K562 (cell line): ENCODE data around the gene LCMT2. TPM values are rescaled to one million over a fixed set of nuclear protein-coding genes. Genes with fewer than 3 reads are reported as not detected.

Experiments used
- ATAC-seq: fragments of 200-7000 bp; cut with Tn5 transposase; 3 replicates; pipeline ENCODE4 v1.9.1; 2020; ENCODE audit warnings: moderate library complexity
- BruUV-seq: library from RNA; stranded (reverse); fragments of 400-500 nt; replicated peaks from 2 replicates; lab custom pipeline; 2021; lab: Mats Ljungman, UMichigan
- CTCF ChIA-PET: fragments of 300-600 bp; formaldehyde crosslinking; extraction: SDS; loops from one replicate; lab custom pipeline; 2021; ENCODE audit warnings: low intra/inter-chr PET ratio; lab: Yijun Ruan, JAX
- POLR2A ChIA-PET: fragments of 300-600, 350-650 bp; sonication (Branson Sonifier 250); formaldehyde crosslinking; extraction: SDS; loops from one replicate; lab custom pipeline; 2021; ENCODE audit warnings: antibody characterized with exemption, inconsistent platforms; lab: Yijun Ruan, JAX
- DNase-seq, 4 experiments: peaks; one replicate each; pipeline versions ENCODE4 v3.0.0 to v3.0.0-alpha.2; 2011 to 2018; ENCODE audit warnings: low spot score in 3 of 4, mixed read lengths in 3 of 4; ENCODE audit errors: extremely low read depth in 1 of 4
- FAIRE-seq: peaks from 2 replicates; lab custom pipeline; 2011; peaks lifted over from hg19 to GRCh38; lab: Jason Lieb, UNC
- H2AFZ ChIP-seq: 2 replicates; pipeline ENCODE4 v1.6.0; 2011; ENCODE audit warnings: low read depth, low read length, control low read depth, inconsistent platforms
- H3K27ac ChIP-seq: fragments of 200-600 bp; 3 replicates; pipeline ENCODE4 v1.8.0; 2011; ENCODE audit warnings: low read depth, mild to moderate bottlenecking, control low read depth, inconsistent platforms, low read length, moderate library complexity, mixed read lengths; ENCODE audit errors: extremely low read depth
- H3K27me3 ChIP-seq, 2 experiments: fragments of 300-600 bp in 1 of 2; 2 replicates in 1 of 2; 3 replicates in 1 of 2; pipeline versions ENCODE4 v1.6.0 to v1.8.0; 2011; ENCODE audit warnings: inconsistent platforms in 2 of 2, low read length in 2 of 2, mild to moderate bottlenecking in 1 of 2, mixed read lengths in 1 of 2, moderate library complexity in 1 of 2; ENCODE audit not compliant: control insufficient read depth in 2 of 2, insufficient read depth in 2 of 2
- H3K36me3 ChIP-seq: fragments of 300-600 bp; 3 replicates; pipeline ENCODE4 v1.8.0; 2011; ENCODE audit warnings: mild to moderate bottlenecking, low read length, inconsistent platforms; ENCODE audit not compliant: control insufficient read depth, insufficient read depth
- H3K4me1 ChIP-seq, 2 experiments: fragments of 200-600 bp in 1 of 2; replicated peaks in 1 of 2; 2 replicates in 1 of 2; 3 replicates in 1 of 2; pipeline versions ENCODE4 v1.5.1 to v1.8.0; 2011; ENCODE audit warnings: inconsistent platforms in 2 of 2, low read length in 2 of 2, mild to moderate bottlenecking in 1 of 2, mixed read lengths in 1 of 2, moderate library complexity in 1 of 2; ENCODE audit not compliant: control insufficient read depth in 2 of 2, insufficient read depth in 2 of 2
- H3K4me2 ChIP-seq: 2 replicates; pipeline ENCODE4 v1.6.1; 2011; ENCODE audit warnings: low read length, control low read depth, inconsistent platforms, mixed read lengths; ENCODE audit not compliant: insufficient read depth
- H3K4me3 ChIP-seq: fragments of 200-600 bp; sonication (generic), shearing (Covaris generic); 2 replicates; pipeline ENCODE4 v1.5.1; 2016; ENCODE audit warnings: control low read depth, inconsistent platforms
- H3K79me2 ChIP-seq: fragments of 200-600 bp; 3 replicates; pipeline ENCODE4 v1.8.0; 2011; ENCODE audit warnings: low read length, inconsistent platforms; ENCODE audit not compliant: control insufficient read depth, insufficient read depth
- H3K9ac ChIP-seq, 2 experiments: 2 replicates each; pipeline versions ENCODE4 v1.6.0 to v1.6.1; 2011; ENCODE audit warnings: low read depth in 2 of 2, low read length in 2 of 2, control low read depth in 1 of 2, inconsistent platforms in 1 of 2, mild to moderate bottlenecking in 1 of 2, mixed read lengths in 1 of 2; ENCODE audit not compliant: insufficient read depth in 1 of 2
- H3K9me1 ChIP-seq: one replicate; pipeline ENCODE4 v1.6.0; 2011; ENCODE audit warnings: inconsistent platforms, mild to moderate bottlenecking, low read length, moderate library complexity; ENCODE audit not compliant: control insufficient read depth, insufficient read depth
- H3K9me3 ChIP-seq: replicated peaks from 2 replicates; pipeline ENCODE4 v1.5.1; 2011; ENCODE audit warnings: low read depth, low read length, inconsistent platforms; ENCODE audit not compliant: control insufficient read depth, insufficient read depth
- H4K20me1 ChIP-seq: replicated peaks from 2 replicates; pipeline ENCODE4 v1.6.1; 2011; ENCODE audit warnings: low read length, inconsistent platforms, mixed read lengths; ENCODE audit not compliant: control insufficient read depth, insufficient read depth
- ELK3 ChIP-seq: fragments of 450-650 bp; formaldehyde crosslinking; IDR thresholded peaks from 2 replicates; pipeline ENCODE4 v1.4.0; 2020; ENCODE audit warnings: mild to moderate bottlenecking
- HIVEP1 ChIP-seq: fragments of 250-450 bp; sonication (Bioruptor Pico); IDR thresholded peaks from 2 replicates; pipeline ENCODE4 v1.4.0; 2020; ENCODE audit warnings: mild to moderate bottlenecking
- HOXB6 ChIP-seq: fragments of 250-450 bp; sonication (Bioruptor Pico); IDR thresholded peaks from 2 replicates; pipeline ENCODE4 v1.5.1; 2022; ENCODE audit warnings: mild to moderate bottlenecking, borderline replicate concordance
- PRDM10 ChIP-seq: fragments of 450-650 bp; IDR thresholded peaks from 2 replicates; pipeline ENCODE4 v1.6.1; 2018; ENCODE audit not compliant: partially characterized antibody
- SPI1 ChIP-seq: IDR thresholded peaks from 2 replicates; pipeline ENCODE4 v1.6.1; 2011; ENCODE audit warnings: low read depth, low read length, control low read depth, borderline replicate concordance
- TBP ChIP-seq: optimal IDR thresholded peaks from 2 replicates; pipeline ENCODE3; 2011; ENCODE audit warnings: low read depth, low read length, improper control_type of control experiment
- TFAP4 ChIP-seq: sonication (generic); formaldehyde crosslinking; IDR thresholded peaks from 2 replicates; pipeline ENCODE4 v1.8.0; 2022; ENCODE audit warnings: missing genetic modification reagents, mild to moderate bottlenecking, moderate library complexity, borderline replicate concordance
- ZBTB1 ChIP-seq: sonication (generic); formaldehyde crosslinking; IDR thresholded peaks from 2 replicates; pipeline ENCODE4 v1.8.1; 2023; ENCODE audit warnings: missing genetic modification reagents, low read depth, mild to moderate bottlenecking, borderline replicate concordance
- ZNF212 ChIP-seq: fragments of 450-650 bp; formaldehyde crosslinking; IDR thresholded peaks from 2 replicates; pipeline ENCODE4 v1.4.0; 2020; ENCODE audit warnings: mild to moderate bottlenecking
- ZNF224 ChIP-seq: sonication (generic); formaldehyde crosslinking; IDR thresholded peaks from 2 replicates; pipeline ENCODE4 v1.8.0; 2022; ENCODE audit warnings: mild to moderate bottlenecking, missing genetic modification reagents
- ZNF740 ChIP-seq, 3 experiments: fragments of 200-800 bp in 1 of 3; sonication (Bioruptor generic) in 1 of 3; sonication (generic) in 1 of 3; formaldehyde crosslinking in 1 of 3; IDR thresholded peaks; 2 replicates each; pipeline versions ENCODE4 v1.6.1 to v1.8.0; 2016 to 2022; ENCODE audit warnings: mild to moderate bottlenecking in 2 of 3, missing compliant biosample characterization in 2 of 3, missing genetic modification characterization in 2 of 3, missing genetic modification reagents in 1 of 3
- ZNF766 ChIP-seq: fragments of 200-800 bp; sonication (Bioruptor generic); conservative IDR thresholded peaks from 2 replicates; pipeline ENCODE4 v1.6.1; 2016; ENCODE audit warnings: missing genetic modification characterization, missing compliant biosample characterization
- ZNF77 ChIP-seq: fragments of 250-450 bp; sonication (Bioruptor Pico); IDR thresholded peaks from 2 replicates; pipeline ENCODE4 v1.5.0; 2020
- WGBS: fragments of 100-300 bp; shearing (Covaris generic); methylation state at CpG from one replicate; pipeline ENCODE4 v1.1.6; 2016; ENCODE audit warnings: low coverage, mixed read lengths; ENCODE audit not compliant: insufficient coverage; ENCODE audit errors: missing lambda C conversion rate; 5-methylcytosine and 5-hydroxymethylcytosine counted together
- in situ Hi-C: fragments of 300-500 bp; cut with MboI; formaldehyde crosslinking; loops from 4 replicates; pipeline ENCODE4 v1.15.0; 2018; ENCODE audit warnings: inconsistent platforms, mixed read lengths
- intact Hi-C: fragments of 100-400 bp; cut with micrococcal nuclease; formaldehyde crosslinking; loops from 2 replicates; pipeline ENCODE4 v1.14.2; 2022
- polyA plus RNA-seq, 8 experiments: library from polyadenylated mRNA; depleted of rRNA in 4 of 8; stranded (reverse) in 5 of 8; unstranded in 3 of 8; fragments of >200 nt; fragmentation: Nextera tagmentation in 2 of 8; fragmentation: Illumina TruSeq in 1 of 8; extraction: Ambion mirVana in 2 of 8; extraction: Trizol in 1 of 8; gene quantifications; 2 replicates each; pipeline versions ENCODE4 v1.2.1 to v1.2.3, GENCODE V29; 2011 to 2014; ENCODE audit warnings: inconsistent platforms in 1 of 8, missing spikeins in 1 of 8
- total RNA-seq, 7 experiments: library from RNA; depleted of rRNA in 6 of 7; stranded (reverse); fragments of >200 nt in 6 of 7; fragmentation: Illumina TruSeq in 2 of 7; extraction: Trizol in 2 of 7; gene quantifications; 2 replicates each; pipeline versions ENCODE4 v1.2.1 to v1.2.3, GENCODE V29; 2011 to 2021; ENCODE audit warnings: low replicate concordance in 1 of 7

Gene LCMT2
- total and polyA plus RNA-seq, 9 of the 15 experiments (the other 6 are each of a cell fraction or from before 2014, with no cell fraction given): 2.5 to 22.3 (median 15.2) TPM

GRCh38 chr15:43277231-43277823, 53.0 kb downstream of the LCMT2 start:
- intact Hi-C loops: no loop called here
- no peak for FAIRE-seq
- H3K79me2 ChIP-seq: no peaks in the 10 kb centered on the region
- BruUV-seq: no TSS peak
- TF ChIP-seq HIVEP1 (CRISPR knock-in tag) (no peak), HOXB6 (CRISPR knock-in tag) (no peak), ZBTB1 (CRISPR knock-in tag) (no peak), TBP (no peak), TFAP4 (CRISPR knock-in tag) (no peak), ZNF740 (CRISPR knock-in tag; IDR thresholded peaks at IDR 0.05) (no peak), ZNF740 (tag; IDR thresholded peaks at IDR 0.05) (no peak), ELK3 (CRISPR knock-in tag) (no peak), ZNF224 (CRISPR knock-in tag) (no peak), ZNF77 (CRISPR knock-in tag) (no peak), ZNF766 (CRISPR knock-in tag) (no peak), PRDM10 (no peak), SPI1 (no peak), ZNF212 (no peak)
- H3K27me3 ChIP-seq: peaks cover 56 to 77% of the 10 kb centered on the region in 2 experiments; a peak in 4 of 5 replicates
- no peak overlapping the region for H3K27ac ChIP-seq
- in situ Hi-C loops: loop anchor here (5.0 to 10.0 kb wide), 2 partner anchors 70 to 563 kb away; no protein-coding TSS in a partner anchor
- ChIA-PET CTCF (no interaction called here), POLR2A (interaction anchor here (0.6 to 1.2 kb wide), 5 partner anchors 9 to 1602 kb away, joined by 3 read pairs; partner anchors contain the start of gene ZSCAN29)
- no peaks in the 10 kb centered on the region; the same call in 1 of the 2 replicates for H4K20me1 ChIP-seq
- H3K4me2 ChIP-seq: no peak overlapping the region
- no peak for ATAC-seq
- H3K36me3 ChIP-seq: no peaks in the 10 kb centered on the region
- H3K9me1 ChIP-seq: no peaks in the 10 kb centered on the region
- no peak overlapping the region for H3K4me3 ChIP-seq
- H3K4me1 ChIP-seq: no peaks in the 10 kb centered on the region; a peak in 1 of 5 replicates
- H2AFZ ChIP-seq: no peak overlapping the region
- under 1% methylated on average over 10 of the region's 10 CpGs for WGBS
- no peak overlapping the region for H3K9ac ChIP-seq
- DNase-seq: no peak
- no peaks in the 10 kb centered on the region for H3K9me3 ChIP-seq
